Activated T-helper 1 cell treated with anti-CD3 and anti-CD28 coated beads, Interleukin-2, amount 50 U/mL, for 16 hours (primary cell): Measurements from ENCODE around the gene AIRE.
"Not testable (repeated sequence)": the region's sequence is repeated elsewhere in the genome, so short reads cannot be mapped to it uniquely, and the experiment has no call there.

ENCODE experiments used
- DNase-seq, 2 donors: peaks; one replicate each; pipeline ENCODE4 v3.0.0-alpha.2; 2020; ENCODE audit warnings: low read depth in 1 of 2, low spot score in 1 of 2

Gene AIRE

GRCh38 chr21:44265734-44266270, 19.9 kb upstream of the AIRE start:
- DNase-seq = no peak

GRCh38 chr21:44267655-44268142, 18.0 kb upstream of the AIRE start:
- no peak for DNase-seq

- no peak for DNase-seq
Observed at GRCh38 chr21:44269090-44269489, 16.6 kb upstream of the AIRE start.

GRCh38 chr21:44271558-44272283, 14.0 kb upstream of the AIRE start:
- DNase-seq = no peak

- no peak for DNase-seq
Observed at GRCh38 chr21:44272284-44272858, 13.3 kb upstream of the AIRE start.

- DNase-seq = no peak
Observed at GRCh38 chr21:44273046-44273445, 12.6 kb upstream of the AIRE start.

- DNase-seq = no peak
Observed at GRCh38 chr21:44275041-44275440, 10.6 kb upstream of the AIRE start.

GRCh38 chr21:44279354-44280260, 6.1 kb upstream of the AIRE start:
- no peak for DNase-seq

GRCh38 chr21:44281801-44282200, 3.9 kb upstream of the AIRE start:
- no peak for DNase-seq

- DNase-seq = no peak
Observed at GRCh38 chr21:44282370-44282769, 3.3 kb upstream of the AIRE start.

- not testable (repeated sequence) for DNase-seq
Observed at GRCh38 chr21:44283211-44283785, 2.4 kb upstream of the AIRE start.

GRCh38 chr21:44283948-44284347, 1.7 kb upstream of the AIRE start:
- DNase-seq = no peak

GRCh38 chr21:44286086-44286715, 525 bp downstream of the AIRE start:
- DNase-seq = no peak

- no peak for DNase-seq
Observed at GRCh38 chr21:44286716-44287632, 1.3 kb downstream of the AIRE start.

- no peak for DNase-seq
Observed at GRCh38 chr21:44288251-44289110, 2.8 kb downstream of the AIRE start.

GRCh38 chr21:44289381-44290010, 3.8 kb downstream of the AIRE start:
- DNase-seq = no peak

- DNase-seq = no peak
Observed at GRCh38 chr21:44290327-44291077, 4.8 kb downstream of the AIRE start.
